ENCODE measurements around the gene SPEF1. TPM values are rescaled to one million over a fixed set of nuclear protein-coding genes. Genes with fewer than 3 reads are reported as not detected.
A peak's percentile ranks its signal among the peaks of the same experiment; 100 is the strongest.

Gene SPEF1
- total and polyA plus RNA-seq, 2 of the 13 experiments (the other 11 are each of a cell fraction or from before 2014, with no cell fraction given): 0.11 to 0.27 TPM

- TF ChIP-seq ZSCAN21 (CRISPR knock-in tag; IDR thresholded peaks at IDR 0.05; ENCODE audit: borderline replicate concordance) (peak; percentile 73; the same call in 1 of the 2 replicates), SMAD9 (CRISPR knock-in tag; IDR thresholded peaks at IDR 0.05) (no peak), AGO2 (optimal IDR thresholded peaks at IDR 0.05; ENCODE audit: low read depth, low read length) (no peak), ZNF605 (CRISPR knock-in tag; IDR thresholded peaks at IDR 0.05) (peak; percentile 69), UBTF (CRISPR knock-in tag; IDR thresholded peaks at IDR 0.05) (peak; percentile 84), ZBTB49 (CRISPR knock-in tag; IDR thresholded peaks at IDR 0.05; ENCODE audit: borderline replicate concordance) (no peak), ZMYM3 (CRISPR knock-in tag; IDR thresholded peaks at IDR 0.05) (no peak), KDM4B (CRISPR knock-in tag; IDR thresholded peaks at IDR 0.05) (no peak), SOX6 (IDR thresholded peaks at IDR 0.05) (no peak), SOX6 (CRISPR knock-in tag; IDR thresholded peaks at IDR 0.05) (no peak; the same call in 1 of the 2 replicates), POGK (CRISPR knock-in tag; conservative IDR thresholded peaks at IDR 0.05) (no peak), THAP11 (CRISPR knock-in tag; IDR thresholded peaks at IDR 0.05) (peak; percentile 39; the same call in 1 of the 2 replicates), ZNF775 (CRISPR knock-in tag; IDR thresholded peaks at IDR 0.05; ENCODE audit: borderline replicate concordance) (no peak), GPN1 (CRISPR knock-in tag; IDR thresholded peaks at IDR 0.05; ENCODE audit: borderline replicate concordance) (no peak), EEA1 (CRISPR knock-in tag; IDR thresholded peaks at IDR 0.05; ENCODE audit: borderline replicate concordance) (peak; percentile 43; the same call in 1 of the 2 replicates), SALL1 (CRISPR knock-in tag; IDR thresholded peaks at IDR 0.05) (no peak; the same call in none of the 2 replicates), ZNF784 (CRISPR knock-in tag; IDR thresholded peaks at IDR 0.05; ENCODE audit: borderline replicate concordance) (no peak), ARNT (IDR thresholded peaks at IDR 0.05) (no peak), RFX3 (CRISPR knock-in tag; IDR thresholded peaks at IDR 0.05) (no peak), ZNF296 (CRISPR knock-in tag; conservative IDR thresholded peaks at IDR 0.05) (0 out of 2 replicates have a peak, but pooled peaks have one; percentile 51), ETV5 (CRISPR knock-in tag; IDR thresholded peaks at IDR 0.05; ENCODE audit: borderline replicate concordance) (no peak), ZNF615 (CRISPR knock-in tag; IDR thresholded peaks at IDR 0.05; ENCODE audit: borderline replicate concordance) (no peak), ZNF274 (CRISPR knock-in tag; IDR thresholded peaks at IDR 0.05) (peak; percentile 82; the same call in 1 of the 2 replicates)
Measured at GRCh38 chr20:3777716-3778629, 3.3 kb downstream of the SPEF1 start (continued).
